SK-N-DZ (cell line): ENCODE results near the gene GABBR2.

Experiments
- DNase-seq: peaks from one replicate; pipeline ENCODE4 v3.0.0-alpha.2; 2015; ENCODE audit warnings: low spot score

GABBR2 gene

DNA sequence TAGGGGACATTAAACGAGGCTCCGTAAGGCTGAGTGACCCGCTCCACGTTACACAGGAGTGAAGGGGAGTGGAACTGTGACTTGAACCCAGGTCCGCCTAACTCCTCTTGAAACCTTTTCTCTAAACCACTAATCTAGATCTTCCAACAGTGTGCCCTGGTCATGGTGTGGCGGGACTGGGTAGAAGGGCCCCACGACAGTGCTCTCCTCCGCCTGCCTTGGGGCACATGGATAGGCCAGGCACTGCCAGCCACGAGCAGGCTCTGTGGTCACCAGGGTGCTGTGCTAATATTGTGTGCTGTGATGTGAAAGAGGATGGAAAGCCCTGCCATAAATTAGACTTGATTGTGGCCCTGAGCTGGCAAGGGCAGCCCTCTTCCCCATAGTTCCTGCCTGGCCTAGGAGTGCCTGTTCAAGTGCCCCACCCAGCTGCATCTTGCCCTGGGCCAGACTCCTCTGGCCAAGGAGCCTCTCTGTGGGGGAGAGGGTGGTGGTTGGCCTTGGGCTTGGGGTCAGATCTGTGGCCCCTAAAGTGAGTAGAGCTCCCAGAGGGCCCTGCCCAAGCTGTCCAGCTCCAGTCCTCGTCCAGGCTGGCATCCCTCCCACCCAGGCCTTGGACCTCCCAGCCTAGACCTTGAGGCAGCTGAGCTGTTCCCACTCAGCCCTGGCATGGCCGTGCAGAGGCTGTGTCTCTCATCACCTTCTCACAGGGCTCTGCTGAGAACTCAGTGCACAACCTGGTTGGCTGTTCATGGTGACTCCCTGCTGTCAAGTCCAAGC lies 385.5 kb downstream of the GABBR2 start:
- DNase-seq: no peak

DNA sequence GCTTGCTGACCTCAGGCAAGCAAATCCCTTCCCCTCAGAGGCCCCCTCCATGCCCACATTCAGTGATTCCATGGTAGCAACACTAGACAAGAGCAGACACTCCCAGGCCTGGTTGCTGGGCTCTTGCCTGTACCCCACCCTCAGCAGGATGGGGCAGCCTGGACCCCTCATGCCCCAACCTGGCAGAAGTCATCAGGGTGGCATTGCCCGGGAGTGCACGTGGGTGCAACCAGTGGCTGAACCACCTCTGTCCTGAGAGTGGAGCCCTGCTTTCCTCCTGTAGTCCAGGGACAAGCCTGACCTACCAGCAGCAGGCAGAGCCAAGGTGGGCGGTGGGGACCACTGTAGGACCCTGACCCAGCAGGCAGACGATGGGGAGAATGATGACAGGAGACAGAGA lies 387.5 kb downstream of the GABBR2 start:
- no peak for DNase-seq

DNA sequence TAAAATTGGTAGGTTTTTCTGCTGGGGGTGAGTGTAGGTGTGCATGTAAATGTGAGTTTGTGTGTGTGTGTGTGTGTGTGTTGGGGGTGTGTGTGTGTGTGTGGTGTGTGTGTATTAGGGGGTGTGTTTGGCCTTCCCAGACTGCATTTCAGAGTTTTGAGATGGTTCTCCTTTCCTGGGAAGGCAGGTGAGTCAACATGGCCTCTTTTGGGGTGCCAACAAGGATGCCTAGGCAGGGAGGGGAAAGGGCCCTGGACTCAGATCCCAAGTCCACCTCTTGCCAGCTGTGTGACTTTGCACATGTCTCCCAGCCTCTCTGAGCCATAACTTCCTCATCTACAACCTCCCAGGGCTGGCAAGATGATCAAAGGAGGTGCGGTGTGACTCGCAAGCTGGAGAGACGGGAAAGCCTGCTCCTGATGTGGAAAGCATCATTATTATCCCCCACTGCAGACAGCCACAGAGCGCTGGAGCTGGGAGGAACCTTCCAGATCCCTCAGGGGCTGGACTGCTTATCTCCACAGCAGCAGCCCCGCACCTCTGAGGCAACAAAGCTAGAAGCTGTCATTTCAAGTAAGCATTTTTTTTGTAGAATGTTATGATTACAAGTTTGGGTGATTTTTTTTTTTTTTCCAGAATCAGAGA lies 389.8 kb downstream of the GABBR2 start:
- DNase-seq: no peak

DNA sequence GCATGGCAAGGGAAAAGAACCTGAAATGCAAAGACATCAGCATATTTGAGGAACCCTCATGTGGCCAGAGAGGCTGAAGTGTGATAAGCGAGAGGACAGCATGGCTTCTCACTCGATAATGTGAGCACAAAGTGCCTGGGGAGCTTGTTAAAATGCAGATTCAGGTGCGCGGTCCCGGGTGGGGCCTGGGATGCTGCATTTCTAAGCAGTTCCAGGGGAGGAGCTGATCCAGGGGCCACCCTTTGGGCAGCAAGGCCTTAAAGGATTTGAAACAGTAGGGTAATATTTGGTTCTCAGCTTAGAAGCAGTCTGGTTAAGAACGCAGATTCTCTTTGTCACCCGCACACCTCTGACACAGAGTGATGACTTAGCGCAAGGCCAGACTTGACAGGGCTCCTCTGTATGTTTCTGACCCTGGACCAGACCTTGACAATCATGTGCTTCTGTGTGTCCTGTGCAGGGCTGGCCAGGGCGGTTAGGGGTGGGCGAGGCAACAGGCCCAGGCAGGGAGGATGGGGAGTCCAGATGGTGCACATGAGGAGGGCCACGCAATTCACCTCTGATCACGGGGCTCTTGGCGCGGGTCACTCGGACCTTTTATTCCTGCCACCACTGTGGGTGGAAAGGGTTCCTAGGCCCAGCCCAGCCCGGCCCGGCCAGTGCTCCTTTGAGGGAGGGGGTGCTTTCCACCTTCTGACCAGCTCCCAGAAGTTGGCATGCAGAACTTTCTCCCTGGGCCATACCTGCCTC lies 390.5 kb downstream of the GABBR2 start:
- DNase-seq: no peak

DNA sequence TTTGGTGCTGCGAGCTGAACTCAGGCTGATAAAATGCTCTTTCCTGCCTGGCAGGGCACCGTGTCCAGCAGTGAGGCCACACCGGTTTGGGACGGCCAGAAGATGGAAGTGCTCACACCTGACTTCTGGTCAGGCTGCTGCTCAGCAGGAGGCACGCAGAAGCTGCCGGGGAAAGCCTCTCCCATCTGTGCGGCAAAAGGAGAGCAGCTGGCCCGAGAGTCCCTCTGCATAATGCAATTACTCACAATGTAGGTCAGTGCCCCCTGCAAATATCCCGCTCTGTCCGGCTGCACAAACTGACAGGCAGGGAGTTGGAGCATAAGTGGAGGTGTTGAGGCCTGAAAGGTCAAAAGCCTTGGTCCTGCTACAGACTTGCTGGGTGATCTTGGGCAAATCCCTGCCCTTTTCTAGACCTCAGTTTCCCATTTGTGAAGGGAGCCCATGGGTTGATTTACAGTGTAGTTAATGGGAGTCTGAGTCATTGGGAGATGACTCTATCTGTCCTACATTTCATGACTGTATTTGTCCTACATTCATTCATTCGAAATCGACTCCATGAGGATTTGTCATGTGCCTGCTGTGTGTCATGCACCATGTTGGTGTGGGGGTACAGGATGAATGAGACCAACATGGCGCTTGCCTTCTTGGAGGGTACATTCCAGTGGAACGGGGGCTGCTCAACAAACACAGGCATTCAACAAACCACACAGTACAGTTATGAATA lies 391.4 kb downstream of the GABBR2 start:
- DNase-seq: peak; percentile 61

DNA sequence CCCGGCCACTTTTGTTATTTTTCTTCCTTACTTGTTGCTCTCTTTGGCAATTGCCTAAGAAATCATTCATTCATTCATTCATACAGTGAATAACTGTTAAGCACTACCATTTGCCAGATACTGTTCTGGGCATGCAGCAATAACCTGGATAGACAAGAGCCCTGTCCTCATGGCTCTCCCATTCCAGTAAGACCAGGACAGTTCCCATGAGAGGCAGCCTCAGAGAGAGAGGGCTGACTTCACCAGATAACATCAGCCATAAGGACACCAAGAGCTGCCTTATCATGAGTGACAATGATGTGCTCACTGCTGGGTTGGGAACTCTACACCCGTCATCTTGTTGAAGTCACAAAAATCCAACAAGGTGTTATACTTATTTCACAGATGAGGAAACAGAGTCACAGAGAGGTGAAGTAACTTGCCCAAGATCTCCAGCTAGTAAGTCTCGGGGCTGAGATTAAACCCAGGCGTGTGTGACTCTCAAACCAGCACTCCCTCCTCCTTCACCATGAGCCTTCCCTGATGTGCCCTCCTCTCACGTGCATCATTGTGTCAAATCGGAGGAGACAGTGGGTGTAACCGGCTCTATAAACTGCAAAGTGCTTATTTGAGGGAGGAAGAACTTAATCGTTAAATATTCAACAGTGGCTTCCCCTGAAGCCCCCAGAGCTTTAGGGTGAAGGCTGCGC lies 392.1 kb downstream of the GABBR2 start:
- DNase-seq: peak; percentile 32

DNA sequence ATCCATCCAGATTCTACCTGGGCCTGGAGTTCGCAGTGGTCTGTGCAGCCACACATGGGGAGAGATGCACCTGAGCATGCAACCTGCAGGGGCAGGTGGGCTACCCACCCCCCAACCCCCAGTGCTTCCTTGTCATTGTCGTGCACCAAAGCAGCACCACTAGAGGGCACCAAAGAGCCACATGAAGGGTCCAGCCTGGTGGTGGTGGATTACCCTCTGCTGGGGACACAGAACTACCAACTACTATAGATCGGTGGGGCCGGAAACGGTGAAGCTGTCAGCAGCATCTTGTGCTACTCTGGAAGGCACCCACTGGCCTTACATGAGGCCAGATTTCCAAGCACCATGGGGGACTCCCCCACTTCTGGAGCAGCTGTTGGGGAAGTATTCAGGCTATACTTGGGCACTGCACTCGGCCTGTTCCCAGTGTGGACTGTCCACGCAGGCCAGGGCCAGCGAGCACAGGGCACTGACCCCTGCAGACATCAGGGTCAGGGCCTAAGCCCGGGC lies 393.1 kb downstream of the GABBR2 start:
- DNase-seq: peak; percentile 86

DNA sequence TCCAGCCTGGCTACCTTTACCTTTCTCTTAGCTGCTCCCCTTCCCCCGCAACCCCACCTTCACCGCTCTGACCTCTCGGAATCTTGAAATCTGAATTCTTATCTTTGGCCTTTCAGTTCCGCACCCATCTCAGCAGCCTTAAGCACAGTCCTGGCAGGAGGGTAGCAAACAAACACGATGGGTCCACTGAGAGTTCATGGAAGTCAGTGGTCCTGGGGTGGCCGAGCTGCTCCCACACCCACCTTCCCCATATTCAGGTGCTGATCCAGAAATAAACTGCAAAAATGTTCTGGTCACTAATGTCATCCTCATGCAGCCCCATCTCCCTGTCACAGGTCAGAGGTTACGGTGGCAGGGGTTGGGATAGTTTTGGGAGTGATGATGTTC lies 393.7 kb downstream of the GABBR2 start:
- DNase-seq: no peak

DNA sequence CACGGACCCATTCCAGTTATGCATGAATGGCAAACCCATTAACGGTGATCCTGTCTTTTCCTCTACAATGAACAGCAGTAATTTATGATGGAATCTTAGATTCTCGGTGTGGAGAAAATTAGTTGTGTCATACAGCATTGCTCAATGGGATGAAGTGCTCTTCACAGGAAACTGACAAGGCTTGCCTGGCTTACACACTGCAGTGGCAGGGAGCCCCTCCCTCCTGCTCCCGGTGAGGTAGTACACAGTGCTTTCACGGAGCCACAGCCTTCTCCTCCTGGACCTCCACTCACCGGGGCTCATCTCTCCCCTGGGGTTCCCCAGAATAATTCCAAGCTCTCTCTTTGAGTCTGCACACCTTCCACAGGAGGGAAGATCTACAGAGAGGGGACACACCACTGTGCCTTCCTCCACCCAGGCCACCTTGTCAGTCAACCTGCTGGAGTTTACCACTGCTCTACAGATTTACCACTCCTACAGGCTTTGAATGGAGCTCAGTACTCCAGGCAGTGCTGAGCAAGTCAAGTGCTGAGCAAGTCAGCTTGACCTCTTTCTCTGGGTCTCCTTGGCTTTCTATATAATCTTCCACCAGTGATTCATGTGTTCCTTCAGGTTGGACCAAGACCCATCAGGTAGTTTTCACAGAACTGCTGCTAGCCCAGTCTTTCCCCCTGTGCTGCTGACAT lies 394.2 kb downstream of the GABBR2 start:
- DNase-seq: no peak

DNA sequence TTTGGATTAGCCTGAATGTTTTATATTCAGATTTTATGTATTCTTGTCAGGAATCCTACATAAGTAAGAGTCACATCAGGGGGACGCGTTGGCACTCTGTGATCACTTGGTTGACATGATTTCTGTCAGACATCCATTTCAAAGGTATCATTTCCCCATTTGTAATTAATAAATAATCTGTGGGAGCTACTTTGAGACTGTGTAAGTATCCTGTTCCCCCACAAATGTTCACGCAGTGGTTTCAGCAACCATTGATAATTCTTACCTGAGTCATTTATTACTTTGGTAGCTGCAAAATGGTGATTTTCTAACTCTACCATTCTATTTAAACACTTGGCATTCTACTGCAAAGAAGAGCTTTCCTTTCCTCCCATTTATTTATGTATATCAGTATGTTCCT lies 396.4 kb downstream of the GABBR2 start:
- DNase-seq: no peak

DNA sequence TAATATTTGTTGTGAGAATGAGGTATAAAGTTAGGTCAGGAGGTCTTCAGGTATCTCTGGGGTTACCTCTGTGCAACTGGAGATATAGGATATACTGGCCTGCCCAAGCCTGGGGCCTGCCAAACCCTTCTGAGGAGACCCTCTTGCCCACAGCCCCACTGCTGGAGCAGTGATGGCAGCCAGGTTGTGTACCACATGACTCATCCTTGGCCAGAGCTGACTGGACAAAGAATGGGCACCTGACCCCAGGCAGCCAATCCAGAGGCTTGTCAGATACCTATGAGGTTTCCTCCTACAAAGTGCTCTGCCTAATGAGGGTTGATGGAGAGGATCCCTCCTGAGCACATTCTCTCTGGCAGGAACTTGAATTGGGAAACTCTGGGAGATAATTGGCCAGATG lies 397.2 kb downstream of the GABBR2 start:
- no peak for DNase-seq

DNA sequence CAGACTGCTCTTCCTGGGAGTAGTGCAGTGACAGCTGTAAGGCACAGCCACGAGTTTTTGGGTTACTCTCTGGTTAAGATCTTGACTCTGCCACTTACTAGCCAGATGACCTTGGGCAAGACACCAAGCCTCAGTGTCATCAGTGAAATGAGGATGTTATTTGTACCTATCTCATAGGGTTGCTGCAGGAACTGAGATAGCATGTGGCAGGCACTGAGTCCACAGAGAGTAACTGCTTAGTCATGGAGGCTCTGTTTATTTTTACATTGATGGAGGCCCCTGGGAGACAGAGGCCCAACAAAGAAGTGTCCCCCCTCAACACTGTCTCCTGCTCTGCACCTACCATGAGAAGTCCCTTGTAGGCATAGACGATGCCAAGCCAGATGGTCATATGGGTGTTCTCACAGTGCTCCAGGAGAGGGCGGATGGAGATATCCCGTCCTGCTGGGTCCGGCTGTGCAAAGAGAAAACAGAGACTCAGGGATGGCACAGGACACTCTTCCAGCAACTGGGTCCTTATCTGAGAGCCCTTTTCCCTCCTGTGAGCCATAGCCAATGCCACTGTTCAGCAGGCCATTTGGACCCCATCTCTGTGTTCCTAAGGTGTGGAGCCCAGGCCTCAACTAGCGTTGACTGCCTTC lies 397.9 kb downstream of the GABBR2 start:
- no peak for DNase-seq

DNA sequence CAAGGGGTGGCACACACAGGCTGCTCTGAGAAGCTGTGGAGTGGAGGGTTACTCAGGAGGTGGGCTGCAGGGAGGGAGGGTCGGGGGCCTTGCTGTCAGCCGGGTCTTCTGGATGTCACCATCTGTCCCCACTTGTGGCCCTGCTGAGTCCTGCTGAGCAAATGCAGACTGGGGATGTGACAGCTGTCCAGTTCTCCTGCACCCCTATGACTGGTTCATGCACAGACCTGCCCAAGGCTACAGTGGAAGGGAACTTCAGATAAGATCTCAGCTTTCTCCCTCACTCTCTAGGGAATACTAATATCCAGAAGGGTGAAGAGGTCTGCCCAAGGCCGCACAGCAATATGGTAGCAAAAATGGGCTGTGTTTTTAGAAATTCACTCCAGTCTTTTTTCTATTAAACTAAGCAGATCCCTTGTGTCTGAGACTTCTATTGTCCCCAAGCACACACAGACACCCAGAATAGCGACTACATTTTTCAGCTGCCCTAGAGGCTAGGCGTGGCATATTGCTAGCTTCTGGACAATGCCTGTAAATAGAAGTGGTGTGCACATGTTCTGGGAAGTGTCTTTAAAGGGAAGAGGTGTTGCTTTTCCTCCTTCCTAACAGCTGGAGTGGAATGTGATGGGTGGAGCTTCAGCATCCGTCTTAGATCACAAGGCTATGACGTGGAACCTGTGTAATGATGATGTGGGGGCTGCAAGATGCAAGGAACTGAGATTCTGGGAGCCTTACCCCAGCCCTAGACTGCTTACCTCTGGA lies 402.2 kb downstream of the GABBR2 start:
- DNase-seq: peak; percentile 90

DNA sequence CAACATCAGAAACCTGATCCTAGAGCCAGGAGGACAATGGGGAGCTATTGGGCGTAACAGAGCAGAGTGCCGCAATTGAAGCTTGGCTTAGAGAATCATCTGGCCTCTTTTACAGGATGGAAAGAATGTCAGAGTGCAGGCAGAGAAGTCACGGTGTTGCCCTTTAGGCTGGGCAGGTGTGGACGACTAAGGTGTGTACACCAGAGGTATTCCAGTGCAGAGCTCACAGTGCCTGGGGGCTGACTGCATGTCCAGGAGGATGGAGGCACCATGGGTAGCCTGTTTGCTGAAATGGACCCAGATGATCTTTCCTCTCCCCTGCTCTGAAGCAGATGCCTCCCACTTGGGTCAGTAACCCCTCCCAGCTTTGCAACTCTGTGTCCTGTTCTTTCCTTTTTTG lies 404.4 kb downstream of the GABBR2 start:
- DNase-seq: no peak

DNA sequence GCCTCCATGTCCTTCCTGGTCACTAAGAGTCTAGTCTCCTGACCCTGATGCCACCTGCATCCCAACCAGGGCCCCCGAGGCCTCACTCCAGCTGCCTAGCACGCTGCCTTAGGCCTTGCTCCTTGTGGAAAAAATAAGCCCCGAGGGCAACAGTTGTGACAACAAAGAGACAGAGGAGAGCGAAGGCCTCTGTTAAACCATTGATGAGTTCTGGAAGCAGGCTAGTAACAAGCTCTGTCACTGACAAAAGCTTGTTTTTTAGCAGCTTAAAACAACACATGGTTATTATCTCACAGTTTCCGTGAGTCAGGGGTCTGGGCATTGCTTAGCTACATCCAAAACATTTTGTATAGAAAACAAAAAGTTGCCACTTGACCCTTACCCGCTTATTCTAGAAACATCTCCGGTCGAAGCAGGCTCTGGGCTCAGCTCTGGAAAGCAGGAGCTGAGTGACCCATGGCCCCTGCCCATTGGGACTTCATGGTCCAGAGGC lies 405.1 kb downstream of the GABBR2 start:
- DNase-seq: no peak

DNA sequence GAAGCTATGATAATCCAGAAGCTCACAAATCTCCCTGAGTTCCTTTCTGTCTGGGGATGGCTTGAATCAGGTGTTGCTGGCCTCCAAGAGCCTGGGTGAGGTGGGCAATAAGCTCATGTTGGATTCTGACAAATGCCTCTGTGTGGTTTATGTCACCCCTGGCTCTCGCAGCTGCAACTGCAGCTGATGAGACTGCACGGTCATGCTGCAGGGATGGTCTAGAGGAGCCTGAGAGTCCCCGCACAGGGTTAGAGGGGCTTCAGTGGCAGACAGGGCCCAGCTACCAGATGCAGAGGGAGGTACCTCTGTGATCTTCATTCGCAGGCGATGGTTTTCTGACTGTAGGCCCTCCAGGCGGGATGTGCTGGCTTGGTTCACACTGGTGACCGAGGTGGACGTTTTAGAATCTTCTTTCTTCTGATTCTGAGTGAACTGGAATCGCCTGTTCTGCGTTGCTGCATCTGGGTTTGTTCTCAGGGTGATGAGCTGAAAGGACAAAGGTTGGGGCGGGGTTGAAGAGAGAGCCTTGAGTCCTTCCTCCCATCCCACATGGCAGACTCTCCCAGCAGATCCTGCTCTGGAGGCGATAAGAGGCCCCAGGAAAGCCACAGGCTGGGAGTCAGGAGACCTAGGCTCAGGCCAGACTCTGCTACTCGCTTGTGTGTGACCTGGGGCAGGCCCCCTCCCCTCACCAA lies 405.6 kb downstream of the GABBR2 start:
- DNase-seq: no peak

DNA sequence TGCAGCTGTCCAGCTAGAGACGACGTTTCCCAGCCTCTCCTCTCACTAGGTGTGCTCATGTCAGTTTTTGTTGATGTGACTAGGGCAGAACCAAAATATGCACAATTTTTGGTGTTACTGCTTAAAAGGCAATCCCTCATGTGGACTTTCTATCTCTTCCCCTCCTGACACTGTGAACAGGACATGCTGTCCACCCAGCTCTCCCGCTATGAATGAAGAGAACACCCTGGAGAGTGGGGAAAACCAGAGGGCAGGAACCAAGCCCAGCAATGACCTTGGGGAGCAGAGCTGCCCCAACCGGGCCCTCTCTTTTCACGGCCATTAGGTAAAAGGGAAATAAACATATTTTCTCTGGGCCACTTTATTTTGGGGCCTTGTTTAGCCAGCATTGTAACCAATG lies 406.6 kb downstream of the GABBR2 start:
- no peak for DNase-seq

DNA sequence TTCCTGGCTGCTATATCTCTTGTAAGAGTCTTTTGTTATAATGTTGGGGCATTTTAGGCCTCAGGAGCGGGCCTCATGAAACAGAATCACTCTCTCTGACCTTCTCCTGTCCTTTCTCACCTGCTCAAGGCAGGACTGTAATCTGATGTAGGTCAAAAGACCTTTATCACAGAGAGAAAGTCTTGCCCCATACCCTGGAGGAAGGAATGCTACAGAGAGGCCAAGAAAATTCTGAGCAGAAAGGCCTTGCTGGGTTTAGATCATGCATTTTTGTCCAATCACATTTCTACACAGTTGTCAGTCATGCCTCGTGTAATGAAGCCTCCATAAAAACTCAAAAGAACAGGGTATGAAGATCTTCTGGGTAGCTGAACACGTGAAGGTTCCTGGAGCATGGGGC lies 408.1 kb downstream of the GABBR2 start:
- DNase-seq: no peak

DNA sequence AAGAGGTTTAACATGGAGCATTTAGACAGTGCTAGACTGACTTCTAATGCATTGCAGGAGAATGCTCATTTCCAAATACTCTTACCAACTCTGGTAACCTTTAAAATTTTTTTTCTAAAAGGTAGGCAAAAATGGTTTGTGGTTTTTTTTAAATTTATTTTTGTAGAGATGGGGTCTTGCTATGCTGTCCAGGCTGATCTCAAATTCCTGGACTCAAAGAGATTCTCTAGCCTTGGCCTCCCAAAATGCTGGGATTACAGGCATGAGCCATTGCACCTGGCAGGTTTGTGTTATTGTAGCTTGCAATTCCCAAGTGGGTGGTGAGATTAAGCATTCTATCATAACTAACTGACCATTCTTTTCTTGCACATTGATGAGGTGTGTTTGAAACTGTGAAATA lies 410.3 kb downstream of the GABBR2 start:
- DNase-seq: no peak
